Gastrocnemius medialis (tissue), 4 donors: Measurements from ENCODE around the gene MS4A10.

Experiments
- CTCF ChIP-seq, 5 experiments: fragments of 450-650 bp in 3 of 5; fragments of 200-600 bp in 2 of 5; sonication (generic) in 2 of 5; IDR thresholded peaks in 4 of 5; conservative IDR thresholded peaks in 1 of 5; 1 replicate in 4 of 5; 2 replicates in 1 of 5; pipeline ENCODE4 v1.5.1; 2016 to 2019; ENCODE audit warnings: antibody characterized with exemption in 5 of 5, mild to moderate bottlenecking in 3 of 5, moderate library complexity in 3 of 5
- POLR2A ChIP-seq, 2 donors: fragments of 450-650 bp; IDR thresholded peaks; one replicate each; pipeline ENCODE4 v1.6.1; 2017; ENCODE audit warnings: antibody characterized with exemption in 2 of 2, mild to moderate bottlenecking in 2 of 2, moderate library complexity in 2 of 2

DNA sequence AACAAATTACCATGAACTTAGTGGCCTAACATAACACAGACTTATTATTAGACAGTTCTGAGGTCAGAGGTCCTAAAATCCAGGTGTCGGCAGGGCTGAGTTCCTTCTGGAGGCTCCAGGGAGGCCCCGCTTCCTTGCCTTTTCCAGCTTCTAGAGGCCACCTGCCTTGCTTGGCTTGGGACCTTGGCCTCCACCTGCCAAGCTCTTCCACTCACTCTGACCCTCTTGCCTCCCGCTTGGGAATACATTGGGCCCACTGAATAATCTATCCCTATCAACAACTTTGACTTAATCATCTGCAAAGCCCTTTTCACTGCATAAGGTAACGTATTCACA, 3.2 kb upstream of the MS4A10 start:
- TF ChIP-seq CTCF (IDR thresholded peaks at IDR 0.05 in 4 of 5, conservative IDR thresholded peaks at IDR 0.05 in 1 of 5) (no peak), POLR2A (IDR thresholded peaks at IDR 0.05) (no peak)
